Measurements from ENCODE around the gene ZSCAN5B. TPM values are rescaled to one million over a fixed set of nuclear protein-coding genes. Genes with fewer than 3 reads are reported as not detected.
"Not testable (repeated sequence)": the region's sequence is repeated elsewhere in the genome, so short reads cannot be mapped to it uniquely, and the experiment has no call there.

Gene ZSCAN5B
- total RNA-seq, 2 donors from 2014 or later, result not detected

DNA sequence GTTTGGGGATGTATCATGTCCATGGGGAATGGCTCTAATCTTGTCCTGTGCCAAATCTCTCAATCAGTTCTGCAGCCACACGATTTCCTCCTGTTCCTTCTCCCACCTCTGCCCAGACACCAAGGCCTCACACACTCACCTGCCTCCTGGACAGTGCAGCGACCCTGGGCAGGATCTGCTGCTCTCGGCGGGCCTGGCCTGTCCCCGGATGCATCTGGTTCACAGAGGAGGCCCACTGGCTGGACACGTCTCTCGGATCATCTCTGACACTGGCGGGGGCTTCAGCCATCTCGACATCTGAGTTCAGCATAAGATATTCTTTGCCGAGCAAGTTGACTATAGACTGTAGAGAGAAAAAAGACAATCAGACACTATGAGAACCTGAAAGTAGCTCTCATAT is 5.9 kb downstream of the ZSCAN5B start:
- no peaks in the 10 kb centered on the region for H3K9me3 Mint-ChIP-seq
- no peak for DNase-seq (ENCODE audit: low spot score in 2 of 2)
- H3K27ac Mint-ChIP-seq, result no peak overlapping the region
- no peak for ATAC-seq
- no peaks in the 10 kb centered on the region for H3K36me3 Mint-ChIP-seq

DNA sequence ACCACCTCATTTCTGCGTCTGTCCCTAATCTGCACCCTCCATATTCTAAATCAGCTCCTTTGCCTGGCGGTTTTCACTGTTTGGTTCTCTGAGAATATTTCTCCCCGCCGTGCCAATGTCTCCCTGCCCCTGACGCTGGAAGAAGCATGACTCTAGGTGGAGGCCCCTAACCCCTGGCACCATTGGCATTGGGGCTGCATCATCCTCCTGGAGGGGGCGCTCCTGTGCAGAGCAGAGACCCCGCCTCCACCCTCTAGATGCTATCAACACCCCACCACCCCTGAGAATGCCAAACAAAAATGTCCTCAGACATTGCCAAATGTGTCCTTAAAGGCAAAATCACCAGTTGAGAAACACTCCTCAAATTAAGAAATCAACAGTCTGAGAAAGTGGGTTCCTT is 6.5 kb downstream of the ZSCAN5B start:
- Mint-ChIP-seq H3K27ac (no peak overlapping the region), H3K9me3 (no peaks in the 10 kb centered on the region), H3K36me3 (no peaks in the 10 kb centered on the region)
- ATAC-seq (no peak), DNase-seq (ENCODE audit: low spot score in 2 of 2) (no peak)

DNA sequence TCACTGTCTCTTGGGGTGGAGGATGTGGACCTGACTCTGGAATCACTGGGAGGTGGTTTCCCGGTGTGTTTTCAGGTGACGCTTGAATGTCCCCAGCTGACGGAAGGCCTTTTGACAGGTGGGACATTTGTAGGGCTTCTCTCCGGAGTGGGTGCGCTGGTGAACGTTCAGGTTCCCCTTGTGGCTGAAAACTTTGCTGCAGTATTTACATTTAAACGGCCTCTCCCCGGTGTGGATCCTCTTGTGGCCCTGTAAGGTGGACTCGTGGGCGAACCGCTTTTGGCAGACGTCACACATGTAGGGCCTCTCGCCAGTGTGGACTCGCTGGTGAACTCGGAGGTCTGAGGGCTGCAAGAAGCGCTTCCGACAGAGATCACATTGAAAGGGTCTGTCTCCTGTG is 7.8 kb downstream of the ZSCAN5B start:
- no peak overlapping the region for H3K27ac Mint-ChIP-seq
- no peaks in the 10 kb centered on the region for H3K9me3 Mint-ChIP-seq
- DNase-seq (ENCODE audit: low spot score in 2 of 2) (no peak), ATAC-seq (no peak)
- H3K36me3 Mint-ChIP-seq, result no peaks in the 10 kb centered on the region

DNA sequence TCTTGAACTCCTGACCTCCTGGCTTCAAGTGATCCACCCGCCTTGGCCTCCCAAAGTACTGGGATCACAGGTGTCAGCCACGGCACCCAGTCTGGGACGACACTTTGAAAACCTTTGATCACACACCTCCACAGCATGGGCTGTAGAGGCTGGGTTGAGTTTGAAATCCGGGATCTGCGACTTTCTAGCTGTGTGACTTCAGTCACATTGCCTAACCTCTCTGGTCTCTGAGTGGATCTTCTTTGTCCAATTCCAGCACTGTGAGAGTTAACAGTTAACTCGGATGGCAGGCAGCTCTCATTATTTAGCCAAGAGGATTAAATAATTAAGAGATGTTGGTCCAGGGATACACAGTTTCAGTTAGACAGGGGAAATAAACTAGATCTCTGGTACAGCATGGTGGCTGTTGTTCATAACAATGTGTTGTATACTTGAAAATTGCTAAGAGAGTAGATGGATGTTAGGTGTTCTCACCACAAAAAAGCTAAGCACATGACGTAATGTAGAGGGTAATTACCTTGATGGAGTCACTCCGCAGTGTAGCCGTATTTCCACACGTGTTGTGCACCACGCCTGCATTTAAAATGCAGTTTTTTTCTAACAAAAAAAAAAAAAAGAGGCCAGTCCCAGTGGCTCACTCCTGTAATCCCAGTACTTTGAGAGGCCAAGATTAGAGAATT is 19.9 kb downstream of the ZSCAN5B start:
- ATAC-seq, result no peak
- Mint-ChIP-seq H3K36me3 (no peaks in the 10 kb centered on the region), H3K9me3 (no peaks in the 10 kb centered on the region), H3K27ac (no peak overlapping the region)
- DNase-seq (ENCODE audit: low spot score in 2 of 2), result no peak

DNA sequence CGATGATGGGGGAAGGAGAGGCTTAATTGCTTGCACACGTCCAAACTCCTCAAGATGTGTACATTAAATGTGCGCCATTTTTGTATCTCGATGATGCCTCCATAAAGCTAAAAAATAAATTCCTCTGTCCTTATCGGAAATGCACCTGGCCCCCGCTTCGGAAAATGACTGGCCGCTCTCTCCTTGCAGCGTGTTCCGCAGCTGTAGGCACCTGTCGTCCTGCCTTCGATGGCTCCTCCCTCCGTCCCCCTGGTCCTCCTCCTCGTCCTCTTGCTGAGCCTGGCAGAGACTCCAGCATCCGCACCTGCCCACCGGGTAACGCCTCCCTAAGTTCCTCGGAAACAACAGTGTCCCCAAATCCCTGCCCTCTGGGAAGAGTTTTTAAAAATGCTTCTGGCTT is 20.7 kb downstream of the ZSCAN5B start:
- Mint-ChIP-seq H3K9me3 (no peaks in the 10 kb centered on the region), H3K36me3 (no peaks in the 10 kb centered on the region), H3K27ac (no peak overlapping the region)
- ATAC-seq (no peak), DNase-seq (ENCODE audit: low spot score in 2 of 2) (no peak)

DNA sequence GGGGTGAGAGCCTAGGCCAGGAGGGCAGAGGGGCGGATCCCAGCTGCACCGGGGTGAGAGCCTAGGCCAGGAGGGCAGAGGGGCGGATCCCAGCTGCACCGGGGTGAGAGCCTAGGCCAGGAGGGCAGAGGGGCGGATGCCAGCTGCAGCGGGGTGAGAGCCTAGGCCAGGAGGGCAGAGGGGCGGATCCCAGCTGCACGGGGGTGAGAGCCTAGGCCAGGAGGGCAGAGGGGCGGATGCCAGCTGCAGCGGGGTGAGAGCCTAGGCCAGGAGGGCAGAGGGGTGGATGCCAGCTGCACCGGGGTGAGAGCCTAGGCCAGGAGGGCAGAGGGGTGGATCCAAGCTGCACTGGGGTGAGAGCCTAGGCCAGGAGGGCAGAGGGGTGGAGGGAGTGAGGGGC is 21.3 kb downstream of the ZSCAN5B start:
- ATAC-seq; DNase-seq (ENCODE audit: low spot score in 2 of 2); H3K27ac Mint-ChIP-seq; H3K36me3 Mint-ChIP-seq; H3K9me3 Mint-ChIP-seq: not testable (repeated sequence)

DNA sequence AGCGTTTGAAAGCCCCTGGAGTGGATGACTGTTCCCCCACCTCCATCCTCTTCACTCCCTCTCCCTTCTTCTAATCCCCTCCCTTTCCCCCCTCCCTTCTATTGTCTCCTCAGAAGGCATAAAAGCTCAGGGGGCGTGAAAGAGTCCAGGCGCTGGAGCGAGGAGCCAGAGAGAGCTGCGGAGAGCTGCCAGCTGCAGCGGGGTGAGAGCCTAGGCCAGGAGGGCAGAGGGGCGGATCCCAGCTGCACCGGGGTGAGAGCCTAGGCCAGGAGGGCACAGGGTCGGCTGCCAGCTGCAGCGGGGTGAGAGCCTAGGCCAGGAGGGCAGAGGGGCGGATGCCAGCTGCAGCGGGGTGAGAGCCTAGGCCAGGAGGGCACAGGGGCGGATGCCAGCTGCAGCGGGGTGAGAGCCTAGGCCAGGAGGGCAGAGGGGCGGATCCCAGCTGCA is 21.7 kb downstream of the ZSCAN5B start, which contains the start of gene GALP:
TSS of gene GALP (plus strand) at position 148 of the 447 bp plus-strand sequence. CDS start 1,101 bp downstream, outside the sequence.
- DNase-seq (ENCODE audit: low spot score in 2 of 2); ATAC-seq; H3K9me3 Mint-ChIP-seq; H3K27ac Mint-ChIP-seq; H3K36me3 Mint-ChIP-seq: not testable (repeated sequence)

DNA sequence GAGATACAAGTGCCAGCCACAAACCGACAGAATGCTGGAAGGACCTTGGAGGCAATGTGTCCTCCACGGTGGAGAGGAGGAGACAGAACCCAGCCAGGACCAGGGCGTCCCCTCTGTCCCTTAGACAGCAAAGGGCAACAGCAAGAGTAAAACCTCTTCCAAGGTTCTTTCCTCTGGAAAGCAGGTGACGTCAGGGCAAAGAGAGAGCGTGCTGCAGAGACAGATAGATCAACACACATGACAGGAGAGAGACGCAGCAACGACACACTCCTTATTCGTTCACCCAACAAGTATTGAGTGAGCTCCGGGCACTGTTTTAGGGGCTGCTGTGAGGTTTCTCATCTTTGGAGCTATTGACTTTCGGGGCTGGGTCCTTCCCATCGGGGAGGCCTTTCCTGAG is 23.0 kb downstream of the ZSCAN5B start:
- no peaks in the 10 kb centered on the region for H3K9me3 Mint-ChIP-seq
- DNase-seq (ENCODE audit: low spot score in 2 of 2) (no peak), ATAC-seq (no peak)
- no peaks in the 10 kb centered on the region for H3K36me3 Mint-ChIP-seq
- no peak overlapping the region for H3K27ac Mint-ChIP-seq

DNA sequence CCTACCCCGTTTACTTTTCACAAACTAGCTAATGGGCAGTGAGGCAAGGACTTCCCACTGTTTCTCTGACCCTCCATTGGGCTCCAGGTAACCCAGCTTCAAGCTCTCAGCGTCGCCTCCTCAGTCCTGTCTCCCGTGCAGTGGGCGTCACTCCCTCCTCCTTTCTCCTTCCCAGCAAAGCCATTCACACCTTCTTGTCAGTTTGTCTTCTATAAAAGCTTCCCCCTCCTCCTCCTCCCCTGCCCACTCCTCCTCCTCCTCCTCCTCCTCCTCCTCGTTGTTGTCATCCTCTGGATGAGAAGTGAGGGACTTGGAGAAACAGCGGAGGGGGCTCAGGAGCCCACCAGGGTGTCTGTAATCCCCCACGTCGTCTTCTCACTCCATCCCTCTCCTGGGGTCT is 23.5 kb downstream of the ZSCAN5B start:
- H3K36me3 Mint-ChIP-seq, result no peaks in the 10 kb centered on the region
- H3K9me3 Mint-ChIP-seq, result no peaks in the 10 kb centered on the region
- DNase-seq (ENCODE audit: low spot score in 2 of 2) (no peak), ATAC-seq (no peak)
- no peak overlapping the region for H3K27ac Mint-ChIP-seq

DNA sequence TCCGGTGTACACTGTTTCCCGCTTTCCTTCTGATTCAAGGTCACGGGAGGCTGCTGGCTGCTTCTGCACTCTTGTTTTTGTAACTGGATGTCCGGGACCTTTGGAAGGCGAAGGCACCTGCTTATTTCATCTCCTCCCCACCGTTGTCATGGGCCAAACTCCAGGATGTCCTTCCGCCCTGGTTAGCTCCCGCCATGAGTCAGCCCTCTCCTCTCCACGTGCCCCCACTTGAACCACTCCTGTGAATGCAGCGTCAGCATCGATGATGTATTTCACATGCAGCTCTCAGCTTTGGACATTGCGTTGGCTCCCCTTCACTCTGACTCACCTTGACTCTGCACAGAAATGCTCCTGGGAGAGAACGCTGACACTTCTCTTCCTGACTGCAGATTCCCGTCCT is 27.3 kb downstream of the ZSCAN5B start:
- Mint-ChIP-seq H3K9me3 (no peaks in the 10 kb centered on the region), H3K36me3 (no peaks in the 10 kb centered on the region), H3K27ac (no peak overlapping the region)
- DNase-seq (ENCODE audit: low spot score in 2 of 2) (no peak), ATAC-seq (no peak)

DNA sequence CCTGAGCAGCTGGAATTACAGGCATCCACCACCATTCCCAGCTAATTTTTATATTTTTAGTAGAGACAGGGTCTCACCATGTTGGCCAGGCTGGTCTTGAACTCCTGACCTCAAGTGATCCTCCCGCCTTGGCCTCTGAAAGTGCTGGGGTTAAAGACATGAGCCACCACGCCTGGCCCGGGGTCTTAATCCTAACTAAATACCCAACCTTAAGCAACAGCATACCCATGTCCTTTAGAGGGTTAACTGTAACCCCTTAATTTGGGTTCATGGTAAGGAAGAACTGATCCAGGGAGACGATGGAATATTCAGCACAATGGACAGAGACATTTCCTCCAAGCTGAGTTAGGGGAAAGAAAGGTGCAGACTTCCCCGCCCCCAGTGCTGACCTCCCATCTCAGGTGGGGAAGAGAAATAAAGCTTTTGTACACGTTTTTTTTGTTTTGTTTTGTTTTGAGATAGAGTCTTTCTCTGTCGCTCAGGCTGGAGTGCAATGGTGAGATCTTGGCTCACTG is 30.5 kb downstream of the ZSCAN5B start:
- ATAC-seq, result no peak
- Mint-ChIP-seq H3K9me3 (no peaks in the 10 kb centered on the region), H3K27ac (no peak overlapping the region), H3K36me3 (no peaks in the 10 kb centered on the region)
- no peak for DNase-seq (ENCODE audit: low spot score in 2 of 2)

DNA sequence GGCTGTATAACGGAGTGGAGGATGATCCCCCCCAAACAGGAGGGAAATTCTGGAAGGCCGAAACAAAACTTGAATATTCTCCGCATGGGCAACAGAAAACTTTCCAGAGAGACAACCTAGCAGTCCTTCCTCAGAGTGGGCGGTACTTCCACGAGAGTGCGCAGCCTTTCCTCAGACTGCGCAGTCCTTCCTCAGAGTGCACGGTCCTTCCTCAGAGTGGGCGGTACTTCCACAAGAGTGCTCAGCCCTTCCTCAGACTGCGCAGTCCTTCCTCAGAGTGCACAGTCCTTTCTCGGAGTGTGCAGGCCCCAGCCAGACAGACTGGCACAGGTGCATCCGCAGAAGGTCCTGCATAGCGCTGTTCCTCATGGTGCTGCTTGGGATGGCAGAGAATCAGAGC is 34.5 kb downstream of the ZSCAN5B start:
- H3K36me3 Mint-ChIP-seq, result peaks cover 10% of the 10 kb centered on the region in 2 donors
- H3K27ac Mint-ChIP-seq, result peak overlapping the region in 1 of 2 donors; percentile 75
- no peak for ATAC-seq
- H3K9me3 Mint-ChIP-seq, result peaks cover 7 to 8% of the 10 kb centered on the region in 2 donors
- no peak for DNase-seq (ENCODE audit: low spot score in 2 of 2)

DNA sequence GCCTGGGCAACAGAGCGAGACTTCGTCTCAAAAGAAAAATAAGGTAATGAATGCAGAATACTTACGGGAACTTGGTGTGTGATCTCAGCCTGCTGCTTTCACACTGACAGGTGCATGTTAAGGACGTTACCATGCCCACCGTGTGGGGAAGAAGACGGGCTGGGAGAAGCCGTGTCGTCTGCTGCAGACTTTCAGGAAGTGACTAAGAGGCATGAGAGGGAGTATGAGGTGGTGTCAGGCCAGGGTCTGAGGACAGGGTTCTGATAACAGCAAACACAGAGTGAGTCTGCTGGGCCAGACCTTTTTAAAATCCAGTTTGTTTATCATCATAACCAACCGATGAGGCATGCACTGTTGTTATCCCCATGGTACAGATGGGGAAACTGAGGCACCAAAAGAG is 35.3 kb downstream of the ZSCAN5B start:
- Mint-ChIP-seq H3K27ac (peak overlapping the region; percentile 12 to 75), H3K36me3 (peaks cover 10% of the 10 kb centered on the region in 2 donors), H3K9me3 (peaks cover 7 to 8% of the 10 kb centered on the region in 2 donors)
- DNase-seq (ENCODE audit: low spot score in 2 of 2) (peak in 1 of 2 donors; percentile 28), ATAC-seq (peak; percentile 97 to 99)

DNA sequence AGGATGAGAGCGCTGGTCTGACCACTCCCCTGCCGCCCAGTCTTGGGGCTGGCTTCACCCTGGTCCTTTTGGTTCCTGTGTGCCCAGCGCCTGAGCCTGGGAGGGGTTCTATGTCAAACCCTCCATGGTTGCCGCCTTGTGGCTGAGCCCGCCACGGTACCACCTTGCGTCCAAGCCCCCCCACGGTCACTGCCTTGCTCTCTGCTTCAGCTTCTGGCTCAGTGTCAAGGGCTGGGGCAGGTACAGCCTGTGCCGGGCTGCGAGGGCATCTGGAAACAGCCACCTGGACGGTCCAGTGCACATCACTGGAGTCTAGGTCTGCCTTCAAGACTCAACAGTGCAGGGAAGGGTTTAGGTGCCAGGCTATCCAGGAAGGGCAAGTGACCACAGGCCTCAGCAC is 36.0 kb downstream of the ZSCAN5B start:
- ATAC-seq (no peak), DNase-seq (ENCODE audit: low spot score in 2 of 2) (no peak)
- Mint-ChIP-seq H3K36me3 (peaks cover 10% of the 10 kb centered on the region in 2 donors), H3K9me3 (peaks cover 7 to 8% of the 10 kb centered on the region in 2 donors), H3K27ac (peak overlapping the region; percentile 12 to 75)

DNA sequence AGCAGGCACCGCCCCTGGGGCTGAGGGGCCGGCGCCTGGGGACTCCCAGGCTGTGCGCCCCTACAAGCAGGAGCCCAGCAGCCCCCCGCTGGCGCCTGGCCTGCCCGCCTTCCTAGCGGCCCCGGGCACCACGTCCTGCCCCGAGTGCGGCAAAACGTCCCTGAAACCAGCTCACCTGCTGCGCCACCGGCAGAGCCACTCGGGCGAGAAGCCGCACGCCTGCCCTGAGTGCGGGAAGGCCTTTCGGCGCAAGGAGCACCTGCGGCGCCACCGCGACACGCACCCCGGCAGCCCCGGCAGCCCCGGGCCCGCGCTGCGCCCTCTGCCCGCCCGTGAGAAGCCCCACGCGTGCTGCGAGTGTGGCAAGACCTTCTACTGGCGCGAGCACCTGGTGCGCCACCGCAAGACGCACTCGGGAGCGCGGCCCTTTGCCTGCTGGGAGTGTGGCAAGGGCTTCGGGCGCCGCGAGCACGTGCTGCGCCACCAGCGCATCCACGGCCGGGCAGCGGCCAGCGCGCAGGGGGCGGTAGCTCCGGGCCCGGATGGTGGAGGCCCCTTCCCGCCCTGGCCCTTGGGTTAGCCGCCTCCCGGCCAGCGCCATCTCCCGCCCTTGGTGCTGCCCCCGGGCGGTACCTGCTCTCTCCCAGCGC is 37.8 kb downstream of the ZSCAN5B start:
- ATAC-seq (no peak), DNase-seq (ENCODE audit: low spot score in 2 of 2) (no peak)
- peaks cover 7 to 8% of the 10 kb centered on the region in 2 donors for H3K9me3 Mint-ChIP-seq
- H3K27ac Mint-ChIP-seq, result peak overlapping the region in 1 of 2 donors; percentile 50
- H3K36me3 Mint-ChIP-seq, result peaks cover 10% of the 10 kb centered on the region in 2 donors

DNA sequence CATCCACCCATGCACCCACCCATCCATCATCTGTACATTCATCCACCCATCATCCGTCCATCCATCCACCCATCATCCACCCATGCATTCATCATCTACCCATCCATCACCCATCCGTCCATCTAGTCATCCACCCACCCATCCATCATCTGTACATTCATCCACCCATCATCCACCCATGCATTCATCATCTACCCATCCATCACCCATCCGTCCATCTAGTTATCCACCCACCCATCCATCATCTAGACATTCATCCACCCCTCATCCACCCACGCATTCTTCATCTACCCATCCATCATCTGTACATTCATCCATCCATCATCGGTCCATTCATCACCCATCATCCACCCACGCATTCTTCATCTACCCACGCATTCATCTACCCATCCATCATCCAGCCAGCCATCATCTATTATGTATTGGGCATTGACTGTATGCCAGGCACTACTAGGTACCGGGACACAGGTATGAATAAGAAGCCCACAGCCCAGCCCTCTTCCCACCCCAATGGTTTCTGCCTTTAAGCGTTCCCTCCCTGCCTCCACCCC is 38.5 kb downstream of the ZSCAN5B start:
- ATAC-seq (no peak), DNase-seq (ENCODE audit: low spot score in 2 of 2) (no peak)
- Mint-ChIP-seq H3K27ac (peak overlapping the region; percentile 50 to 57), H3K36me3 (peaks cover 10% of the 10 kb centered on the region in 2 donors), H3K9me3 (peaks cover 7 to 8% of the 10 kb centered on the region in 2 donors)

DNA sequence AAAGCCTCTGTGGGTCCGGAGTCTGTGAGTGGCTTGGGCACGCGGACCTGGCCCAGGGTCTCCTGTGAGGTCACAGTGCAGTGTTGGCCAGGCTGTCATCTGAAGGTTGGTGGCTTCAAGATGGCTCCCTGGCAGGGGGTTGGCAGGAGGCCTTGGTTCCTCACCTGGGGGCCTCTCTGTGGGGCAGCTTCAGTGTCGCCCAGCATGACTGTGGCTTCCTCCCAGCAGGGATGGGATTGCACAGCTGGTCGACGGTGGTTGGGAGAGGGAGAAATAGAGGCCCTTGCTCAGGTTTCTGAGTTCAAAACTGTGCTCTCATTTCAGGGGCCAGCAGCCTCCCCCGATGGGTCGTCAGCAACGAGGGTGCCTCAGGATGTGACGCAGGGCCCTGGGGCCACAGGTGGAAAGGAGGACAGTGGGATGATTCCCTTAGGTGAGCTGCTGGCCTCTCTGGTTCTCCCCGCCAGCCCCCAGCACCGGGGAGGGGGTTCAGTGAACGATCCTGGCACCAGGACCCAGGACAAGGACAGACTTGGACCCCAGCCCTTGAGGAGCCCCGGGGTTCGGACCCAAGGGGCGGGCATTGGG is 39.3 kb downstream of the ZSCAN5B start:
- Mint-ChIP-seq H3K9me3 (peaks cover 7 to 8% of the 10 kb centered on the region in 2 donors), H3K36me3 (peaks cover 10 to 18% of the 10 kb centered on the region in 2 donors), H3K27ac (peak overlapping the region in 1 of 2 donors; percentile 50)
- DNase-seq (ENCODE audit: low spot score in 2 of 2) (no peak), ATAC-seq (no peak)
